HG03135 (cell line): Measurements from ENCODE around the gene ALOX5AP.

Experiments used
- ATAC-seq: cut with Tn5 transposase; IDR thresholded peaks from one replicate; pipeline ENCODE4 v1.9.1; 2021; ENCODE audit warnings: mild to moderate bottlenecking, moderate library complexity; ENCODE audit not compliant: unreplicated experiment

Gene ALOX5AP

GRCh38 chr13:30792285-30793000 is 57.1 kb downstream of the ALOX5AP start:
- no peak for ATAC-seq

- ATAC-seq: no peak
These were observed 60.8 kb downstream of the ALOX5AP start for GRCh38 chr13:30796132-30796572.

- ATAC-seq: no peak
These were observed 61.6 kb downstream of the ALOX5AP start for GRCh38 chr13:30796631-30797601.

- no peak for ATAC-seq
These were observed 62.6 kb downstream of the ALOX5AP start for GRCh38 chr13:30797847-30798535.

GRCh38 chr13:30798776-30799355 is 63.5 kb downstream of the ALOX5AP start:
- ATAC-seq: no peak

- no peak for ATAC-seq
These were observed 64.0 kb downstream of the ALOX5AP start for GRCh38 chr13:30799356-30799824.

GRCh38 chr13:30800107-30800506 is 64.8 kb downstream of the ALOX5AP start:
- no peak for ATAC-seq

GRCh38 chr13:30802501-30802900 is 67.2 kb downstream of the ALOX5AP start:
- ATAC-seq: peak; percentile 9

GRCh38 chr13:30802953-30803478 is 67.7 kb downstream of the ALOX5AP start:
- peak; percentile 88 for ATAC-seq

- ATAC-seq: no peak
These were observed 68.4 kb downstream of the ALOX5AP start for GRCh38 chr13:30803749-30804148.

GRCh38 chr13:30804474-30804873 is 69.1 kb downstream of the ALOX5AP start:
- no peak for ATAC-seq

GRCh38 chr13:30805132-30805537 is 69.8 kb downstream of the ALOX5AP start:
- ATAC-seq: no peak

GRCh38 chr13:30805603-30806011 is 70.3 kb downstream of the ALOX5AP start:
- ATAC-seq: no peak

- ATAC-seq: no peak
These were observed 71.4 kb downstream of the ALOX5AP start for GRCh38 chr13:30806784-30807183.

- ATAC-seq: no peak
These were observed 72.0 kb downstream of the ALOX5AP start for GRCh38 chr13:30807392-30807791.

GRCh38 chr13:30808600-30808999 is 73.3 kb downstream of the ALOX5AP start:
- ATAC-seq: no peak

GRCh38 chr13:30809787-30810186 is 74.4 kb downstream of the ALOX5AP start:
- no peak for ATAC-seq

- ATAC-seq: no peak
These were observed 74.9 kb downstream of the ALOX5AP start for GRCh38 chr13:30810261-30810701.

- ATAC-seq: no peak
These were observed 75.5 kb downstream of the ALOX5AP start for GRCh38 chr13:30810801-30811200.
